ENCODE results near the gene OGFRL1. TPM values are rescaled to one million over a fixed set of nuclear protein-coding genes. Genes with fewer than 3 reads are reported as not detected.

The OGFRL1 gene
- total RNA-seq, 1 experiment from 2014 or later = 8.0 TPM

DNA sequence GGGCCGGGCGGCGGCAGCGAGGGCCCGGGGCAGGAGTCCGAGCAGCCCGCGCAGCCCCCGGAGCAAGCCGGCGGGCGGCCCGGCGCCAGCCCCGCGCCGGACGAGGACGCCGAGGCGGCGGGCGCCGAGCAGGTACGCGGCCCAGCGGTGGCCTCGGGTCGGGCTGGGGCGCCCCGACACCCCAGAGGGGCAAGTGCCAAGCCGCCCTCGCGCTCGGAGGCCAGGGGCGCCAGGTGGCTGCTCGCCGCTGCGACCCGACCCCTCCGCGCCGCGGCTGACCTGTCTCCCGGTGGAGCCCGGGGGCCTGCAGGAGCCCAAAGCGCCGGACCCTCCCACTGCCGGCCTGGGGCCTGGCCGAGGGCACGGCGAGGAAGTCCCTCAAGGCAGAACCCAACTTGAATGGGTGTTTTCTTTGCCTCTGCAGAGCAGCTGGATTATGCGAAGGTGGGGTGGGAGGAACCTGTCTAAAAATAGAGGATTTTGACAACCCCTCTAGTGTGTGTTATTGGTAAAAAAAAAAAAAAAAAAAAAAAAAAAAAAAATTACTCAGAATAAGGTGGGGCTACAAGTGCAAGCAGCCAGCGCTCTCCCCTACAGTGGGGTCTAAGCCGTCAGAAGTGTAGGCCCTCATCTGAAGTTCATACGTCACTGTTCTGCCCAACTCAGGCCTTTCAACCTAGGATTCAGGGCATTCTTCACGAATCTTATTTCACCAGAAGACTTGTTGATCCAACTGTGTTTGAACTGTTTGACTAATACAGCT lies 609 bp downstream of the OGFRL1 start:
- Histone ChIP-seq H3K4me3 (ENCODE audit: low read depth, low read length, poor library complexity, severe bottlenecking) (peak overlapping the region; percentile 75), H3K9me3 (ENCODE audit: low read depth, low read length, poor library complexity, severe bottlenecking) (no peaks in the 10 kb centered on the region), H3K36me3 (ENCODE audit: insufficient read depth, low read length, poor library complexity, severe bottlenecking) (no peaks in the 10 kb centered on the region), H3K4me1 (ENCODE audit: insufficient read depth, low read length, poor library complexity, severe bottlenecking) (peaks cover 7% of the 10 kb centered on the region), H3K27me3 (replicated peaks; ENCODE audit: insufficient read depth, low read depth, low read length, poor library complexity) (no peaks in the 10 kb centered on the region), H3K27ac (ENCODE audit: low read depth, low read length, poor library complexity, severe bottlenecking) (peak overlapping the region; percentile 35)
- ChIA-PET POLR2A (ENCODE audit: low non-redundant PET) (interaction anchor here (0.6 kb wide), 1 partner anchor 388 kb away, joined by 9 read pairs; no protein-coding TSS in a partner anchor), CTCF (no interaction called here)
- no TSS peak for BruUV-seq (replicated peaks)
- TF ChIP-seq EZH2 (IDR thresholded peaks at IDR 0.05; ENCODE audit: borderline replicate concordance, low read depth, low read length, poor library complexity, severe bottlenecking) = no peak
- TF ChIP-seq, protein P1, sequence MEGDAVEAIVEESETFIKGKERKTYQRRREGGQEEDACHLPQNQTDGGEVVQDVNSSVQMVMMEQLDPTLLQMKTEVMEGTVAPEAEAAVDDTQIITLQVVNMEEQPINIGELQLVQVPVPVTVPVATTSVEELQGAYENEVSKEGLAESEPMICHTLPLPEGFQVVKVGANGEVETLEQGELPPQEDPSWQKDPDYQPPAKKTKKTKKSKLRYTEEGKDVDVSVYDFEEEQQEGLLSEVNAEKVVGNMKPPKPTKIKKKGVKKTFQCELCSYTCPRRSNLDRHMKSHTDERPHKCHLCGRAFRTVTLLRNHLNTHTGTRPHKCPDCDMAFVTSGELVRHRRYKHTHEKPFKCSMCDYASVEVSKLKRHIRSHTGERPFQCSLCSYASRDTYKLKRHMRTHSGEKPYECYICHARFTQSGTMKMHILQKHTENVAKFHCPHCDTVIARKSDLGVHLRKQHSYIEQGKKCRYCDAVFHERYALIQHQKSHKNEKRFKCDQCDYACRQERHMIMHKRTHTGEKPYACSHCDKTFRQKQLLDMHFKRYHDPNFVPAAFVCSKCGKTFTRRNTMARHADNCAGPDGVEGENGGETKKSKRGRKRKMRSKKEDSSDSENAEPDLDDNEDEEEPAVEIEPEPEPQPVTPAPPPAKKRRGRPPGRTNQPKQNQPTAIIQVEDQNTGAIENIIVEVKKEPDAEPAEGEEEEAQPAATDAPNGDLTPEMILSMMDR (conservative IDR thresholded peaks at IDR 0.05; ENCODE audit: low read depth, low read length) = no peak
- intact Hi-C loops (cut with micrococcal nuclease; ENCODE audit: unreplicated experiment) = no loop called here
- DNase-seq (ENCODE audit: low spot score) = peak; percentile 22

DNA sequence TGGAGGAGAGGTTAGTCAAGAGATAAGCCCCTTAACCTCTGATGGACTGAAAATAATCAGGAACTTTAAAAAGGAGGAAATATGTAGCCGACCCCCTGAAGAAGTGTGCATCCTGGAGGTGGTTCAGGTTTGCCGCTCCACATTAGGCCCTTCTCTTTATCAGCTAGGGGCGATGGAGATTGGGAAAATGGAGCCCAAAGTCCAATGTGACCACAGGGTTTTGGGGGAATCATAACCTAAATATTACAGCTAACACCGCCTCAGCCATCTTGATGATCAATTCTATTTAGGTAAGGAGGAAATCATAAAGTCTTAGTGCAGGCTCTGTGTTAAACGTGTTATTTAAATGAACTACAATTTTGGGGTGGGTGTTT lies 1.2 kb downstream of the OGFRL1 start:
- peaks cover 7% of the 10 kb centered on the region for H3K4me1 ChIP-seq (ENCODE audit: insufficient read depth, low read length, poor library complexity, severe bottlenecking)
- ChIA-PET POLR2A (ENCODE audit: low non-redundant PET) (no interaction called here), CTCF (no interaction called here)
- no peaks in the 10 kb centered on the region for H3K36me3 ChIP-seq (ENCODE audit: insufficient read depth, low read length, poor library complexity, severe bottlenecking)
- DNase-seq (ENCODE audit: low spot score) = no peak
- TF ChIP-seq EZH2 (IDR thresholded peaks at IDR 0.05; ENCODE audit: borderline replicate concordance, low read depth, low read length, poor library complexity, severe bottlenecking) = no peak
- TF ChIP-seq, protein P1 (conservative IDR thresholded peaks at IDR 0.05; ENCODE audit: low read depth, low read length) = no peak
- intact Hi-C loops (cut with micrococcal nuclease; ENCODE audit: unreplicated experiment) = no loop called here
- H3K27ac ChIP-seq (ENCODE audit: low read depth, low read length, poor library complexity, severe bottlenecking) = no peak overlapping the region
- no TSS peak for BruUV-seq (replicated peaks)
- H3K9me3 ChIP-seq (ENCODE audit: low read depth, low read length, poor library complexity, severe bottlenecking) = no peaks in the 10 kb centered on the region
- H3K27me3 ChIP-seq (replicated peaks; ENCODE audit: insufficient read depth, low read depth, low read length, poor library complexity) = no peaks in the 10 kb centered on the region
- H3K4me3 ChIP-seq (ENCODE audit: low read depth, low read length, poor library complexity, severe bottlenecking) = peak overlapping the region; percentile 75

DNA sequence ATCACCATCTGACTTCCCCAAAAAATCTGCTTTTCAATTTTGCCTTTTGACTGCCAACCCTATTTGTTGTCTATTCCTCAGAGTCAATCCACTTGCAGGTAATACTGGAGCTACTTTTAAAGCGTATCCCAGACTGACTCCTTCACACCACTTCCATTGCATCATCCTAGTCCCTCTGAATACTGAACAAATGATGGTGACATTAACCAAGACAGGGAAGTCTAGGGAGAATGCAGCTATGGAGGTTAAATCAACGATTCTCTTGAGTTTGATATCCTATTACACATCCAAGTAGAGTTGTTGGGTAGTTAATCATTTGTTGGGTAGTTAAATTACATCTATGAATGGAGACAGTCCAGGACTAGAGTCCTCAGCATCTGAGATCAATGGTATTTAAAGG lies 2.0 kb downstream of the OGFRL1 start:
- intact Hi-C loops (cut with micrococcal nuclease; ENCODE audit: unreplicated experiment) = no loop called here
- Histone ChIP-seq H3K9me3 (ENCODE audit: low read depth, low read length, poor library complexity, severe bottlenecking) (no peaks in the 10 kb centered on the region), H3K27me3 (replicated peaks; ENCODE audit: insufficient read depth, low read depth, low read length, poor library complexity) (no peaks in the 10 kb centered on the region), H3K4me3 (ENCODE audit: low read depth, low read length, poor library complexity, severe bottlenecking) (no peak overlapping the region), H3K27ac (ENCODE audit: low read depth, low read length, poor library complexity, severe bottlenecking) (no peak overlapping the region), H3K36me3 (ENCODE audit: insufficient read depth, low read length, poor library complexity, severe bottlenecking) (no peaks in the 10 kb centered on the region), H3K4me1 (ENCODE audit: insufficient read depth, low read length, poor library complexity, severe bottlenecking) (peaks cover 7% of the 10 kb centered on the region)
- DNase-seq (ENCODE audit: low spot score) = no peak
- no TSS peak for BruUV-seq (replicated peaks)
- CTCF ChIA-PET = no interaction called here
- TF ChIP-seq, protein P1 (conservative IDR thresholded peaks at IDR 0.05; ENCODE audit: low read depth, low read length) = no peak
- TF ChIP-seq EZH2 (IDR thresholded peaks at IDR 0.05; ENCODE audit: borderline replicate concordance, low read depth, low read length, poor library complexity, severe bottlenecking) = no peak
- POLR2A ChIA-PET (ENCODE audit: low non-redundant PET) = no interaction called here

Data from A673 (cell line).